Breast epithelium (tissue), 4 donors: ENCODE measurements around the gene ZNRD2. TPM values are rescaled to one million over a fixed set of nuclear protein-coding genes. Genes with fewer than 3 reads are reported as not detected.
A peak's percentile ranks its signal among the peaks of the same experiment; 100 is the strongest.

Source experiments
- DNase-seq, 2 donors: peaks; one replicate each; pipeline ENCODE4 v3.0.0-alpha.2; 2019; ENCODE audit warnings: low spot score in 2 of 2
- H3K27ac ChIP-seq, 2 donors: fragments of 200-600 bp; sonication (generic) in 1 of 2; one replicate each; pipeline ENCODE4 v1.5.1; 2016 to 2019; ENCODE audit warnings: mild to moderate bottlenecking in 1 of 2
- H3K27me3 ChIP-seq, 2 donors: fragments of 200-600 bp; sonication (generic) in 1 of 2; one replicate each; pipeline versions ENCODE4 v1.5.1 to v1.6.0; 2017 to 2019; ENCODE audit warnings: control low read depth in 1 of 2, mild to moderate bottlenecking in 1 of 2
- H3K36me3 ChIP-seq: fragments of 200-600 bp; one replicate; pipeline ENCODE4 v1.5.1; 2019
- H3K4me1 ChIP-seq, 2 donors: fragments of 200-600 bp; sonication (generic); one replicate each; pipeline ENCODE4 v1.5.1; 2016 to 2019; ENCODE audit warnings: control low read depth in 1 of 2
- H3K4me3 ChIP-seq, 3 donors: fragments of 200-600 bp; sonication (generic); 1 replicate in 2 of 3; 2 replicates in 1 of 3; pipeline ENCODE4 v1.5.1; 2016 to 2019; ENCODE audit warnings: mild to moderate bottlenecking in 3 of 3, moderate library complexity in 2 of 3
- H3K9me3 ChIP-seq, 2 donors: fragments of 200-600 bp; sonication (generic) in 1 of 2; one replicate each; pipeline ENCODE4 v1.5.1; 2016 to 2019; ENCODE audit warnings: control low read depth in 1 of 2
- CTCF ChIP-seq, 3 donors: fragments of 450-650 bp; IDR thresholded peaks; one replicate each; pipeline ENCODE4 v1.5.1; 2016 to 2017; ENCODE audit warnings: antibody characterized with exemption in 3 of 3, mild to moderate bottlenecking in 3 of 3, moderate library complexity in 3 of 3
- POLR2A ChIP-seq: fragments of 450-650 bp; IDR thresholded peaks from one replicate; pipeline ENCODE4 v1.6.1; 2016; ENCODE audit warnings: antibody characterized with exemption, mild to moderate bottlenecking, moderate library complexity
- POLR2AphosphoS5 ChIP-seq, 3 donors: sonication (generic); formaldehyde crosslinking; IDR thresholded peaks; one replicate each; pipeline ENCODE4 v1.6.1; 2017; ENCODE audit warnings: antibody characterized with exemption in 3 of 3
- intact Hi-C: fragments of 100-400 bp; cut with DNase I; formaldehyde crosslinking; loops from one replicate; pipeline ENCODE4 v1.15.1; 2023; ENCODE audit warnings: low total_unique reads
- total RNA-seq, 3 donors: library from RNA; depleted of rRNA; stranded (reverse); fragments of >200 nt; gene quantifications; one replicate each; pipeline ENCODE4 v1.1.0, GENCODE V29; 2016

ZNRD2 gene
- total RNA-seq, 3 donors from 2014 or later: 48.9 to 60.0 (median 59.4) TPM

- intact Hi-C loops: no loop called here
- peaks cover 8% of the 10 kb centered on the region for H3K36me3 ChIP-seq
These were observed 40.1 kb upstream of the ZNRD2 start for GRCh38 chr11:65530157-65530496.

GRCh38 chr11:65532388-65533064 lies 37.8 kb upstream of the ZNRD2 start:
- intact Hi-C loops: no loop called here
- Histone ChIP-seq H3K4me3 (no peak overlapping the region), H3K4me1 (no peaks in the 10 kb centered on the region), H3K27ac (no peak overlapping the region), H3K9me3 (no peaks in the 10 kb centered on the region), H3K27me3 (no peaks in the 10 kb centered on the region), H3K36me3 (peaks cover 8% of the 10 kb centered on the region)
- TF ChIP-seq CTCF (IDR thresholded peaks at IDR 0.05) (no peak), POLR2AphosphoS5 (IDR thresholded peaks at IDR 0.05) (no peak), POLR2A (no peak)
- no peak for DNase-seq

More at GRCh38 chr11:65530157-65530496, 40.1 kb upstream of the ZNRD2 start:
- no peak for TF ChIP-seq CTCF (IDR thresholded peaks at IDR 0.05)
- TF ChIP-seq POLR2AphosphoS5 (IDR thresholded peaks at IDR 0.05): no peak
- TF ChIP-seq POLR2A: no peak
- no peaks in the 10 kb centered on the region for H3K27me3 ChIP-seq
- DNase-seq: no peak
- peaks cover 5 to 8% of the 10 kb centered on the region in 2 donors for H3K4me1 ChIP-seq
- no peak overlapping the region for H3K4me3 ChIP-seq
- no peak overlapping the region for H3K27ac ChIP-seq
- no peaks in the 10 kb centered on the region for H3K9me3 ChIP-seq

GRCh38 chr11:65535102-65535501 lies 35.2 kb upstream of the ZNRD2 start:
- TF ChIP-seq POLR2A (no peak), POLR2AphosphoS5 (IDR thresholded peaks at IDR 0.05) (no peak), CTCF (IDR thresholded peaks at IDR 0.05) (no peak)
- H3K27ac ChIP-seq: no peak overlapping the region

GRCh38 chr11:65536412-65537295 lies 33.6 kb upstream of the ZNRD2 start:
- H3K9me3 ChIP-seq: no peaks in the 10 kb centered on the region
- no peak for DNase-seq
- no peak overlapping the region for H3K4me3 ChIP-seq
- intact Hi-C loops: no loop called here
- H3K27ac ChIP-seq: peak overlapping the region in 1 of 2 donors; percentile 19
- H3K27me3 ChIP-seq: no peaks in the 10 kb centered on the region
- H3K4me1 ChIP-seq: peaks cover 6 to 7% of the 10 kb centered on the region in 2 donors
- no peaks in the 10 kb centered on the region for H3K36me3 ChIP-seq
- no peak for TF ChIP-seq POLR2A
- no peak for TF ChIP-seq POLR2AphosphoS5 (IDR thresholded peaks at IDR 0.05)
- no peak for TF ChIP-seq CTCF (IDR thresholded peaks at IDR 0.05)

More at GRCh38 chr11:65535102-65535501, 35.2 kb upstream of the ZNRD2 start:
- intact Hi-C loops: no loop called here
- Histone ChIP-seq H3K4me3 (no peak overlapping the region), H3K4me1 (no peaks in the 10 kb centered on the region), H3K36me3 (peaks cover 8% of the 10 kb centered on the region), H3K27me3 (no peaks in the 10 kb centered on the region), H3K9me3 (no peaks in the 10 kb centered on the region)
- DNase-seq: no peak

- no peak for TF ChIP-seq POLR2AphosphoS5 (IDR thresholded peaks at IDR 0.05)
- TF ChIP-seq POLR2A: no peak
- Histone ChIP-seq H3K36me3 (no peaks in the 10 kb centered on the region), H3K4me3 (no peak overlapping the region), H3K27me3 (no peaks in the 10 kb centered on the region), H3K27ac (peak overlapping the region in 1 of 2 donors; percentile 19), H3K9me3 (no peaks in the 10 kb centered on the region), H3K4me1 (peaks cover 6 to 12% of the 10 kb centered on the region in 2 donors)
- no peak for DNase-seq
- intact Hi-C loops: no loop called here
These were observed 33.0 kb upstream of the ZNRD2 start for GRCh38 chr11:65537296-65537597.
